NOMO-1 treated with dmso at 0.1 percent for 144 hours (cell line): ENCODE data around the gene CCDC68.

ENCODE experiments used
- DNase-seq: peaks from one replicate; lab custom pipeline; 2025; ENCODE audit not compliant: unreplicated experiment; lab: John Stamatoyannopoulos, UW

Gene CCDC68

GRCh38 chr18:54961868-54962267 lies 2.6 kb upstream of the CCDC68 start:
- no peak for DNase-seq

GRCh38 chr18:54961016-54961423 lies 1.8 kb upstream of the CCDC68 start:
- peak; percentile 13 for DNase-seq

- no peak for DNase-seq
These were observed 936 bp upstream of the CCDC68 start for GRCh38 chr18:54960197-54960596.

GRCh38 chr18:54957996-54958395 lies 1.3 kb downstream of the CCDC68 start:
- no peak for DNase-seq

GRCh38 chr18:54957296-54957832 lies 1.9 kb downstream of the CCDC68 start:
- no peak for DNase-seq

- DNase-seq = no peak
These were observed 2.8 kb downstream of the CCDC68 start for GRCh38 chr18:54956506-54956905.

GRCh38 chr18:54952026-54952425 lies 7.2 kb downstream of the CCDC68 start:
- no peak for DNase-seq

- DNase-seq = no peak
These were observed 9.0 kb downstream of the CCDC68 start for GRCh38 chr18:54950221-54950620.

- DNase-seq = no peak
These were observed 9.7 kb downstream of the CCDC68 start for GRCh38 chr18:54949588-54949987.

GRCh38 chr18:54948350-54948837 lies 10.9 kb downstream of the CCDC68 start:
- no peak for DNase-seq

GRCh38 chr18:54947091-54947490 lies 12.2 kb downstream of the CCDC68 start:
- no peak for DNase-seq

GRCh38 chr18:54946149-54946581 lies 13.1 kb downstream of the CCDC68 start:
- peak; percentile 49 for DNase-seq

GRCh38 chr18:54945576-54946125 lies 13.6 kb downstream of the CCDC68 start:
- DNase-seq = no peak

- DNase-seq = no peak
These were observed 16.7 kb downstream of the CCDC68 start for GRCh38 chr18:54942569-54942968.

- DNase-seq = no peak
These were observed 17.1 kb downstream of the CCDC68 start for GRCh38 chr18:54942144-54942543.

GRCh38 chr18:54939361-54939917 lies 19.8 kb downstream of the CCDC68 start:
- DNase-seq = no peak

GRCh38 chr18:54938506-54938905 lies 20.8 kb downstream of the CCDC68 start:
- no peak for DNase-seq

- DNase-seq = no peak
These were observed 26.8 kb downstream of the CCDC68 start for GRCh38 chr18:54932472-54932871.

GRCh38 chr18:54931152-54931551 lies 28.1 kb downstream of the CCDC68 start:
- DNase-seq = no peak

GRCh38 chr18:54928236-54928635 lies 31.0 kb downstream of the CCDC68 start:
- no peak for DNase-seq

GRCh38 chr18:54926593-54927325 lies 32.5 kb downstream of the CCDC68 start:
- no peak for DNase-seq

GRCh38 chr18:54924948-54925347 lies 34.3 kb downstream of the CCDC68 start:
- DNase-seq = no peak
